DOHH2 (cell line): Measurements from ENCODE around the gene DGKE.

ENCODE experiments used
- H3F3A ChIP-seq: fragments of 200-600 bp; sonication (generic), shearing (Covaris generic); 2 replicates; pipeline ENCODE4 v1.6.0; 2016; ENCODE audit warnings: antibody characterized with exemption, mild to moderate bottlenecking; ENCODE audit not compliant: control insufficient read depth, insufficient read depth
- H3K27ac ChIP-seq: fragments of 200-600 bp; sonication (generic); 2 replicates; pipeline ENCODE4 v1.5.1; 2014; ENCODE audit warnings: low read depth, mild to moderate bottlenecking, low read length, moderate library complexity
- H3K27me3 ChIP-seq: fragments of 200-600 bp; sonication (generic); 2 replicates; pipeline ENCODE4 v1.6.1; 2014; ENCODE audit warnings: mild to moderate bottlenecking, low read length, mixed read lengths; ENCODE audit not compliant: control insufficient read depth
- H3K36me3 ChIP-seq: fragments of 200-600 bp; sonication (generic); 2 replicates; pipeline ENCODE4 v1.6.1; 2014; ENCODE audit warnings: mild to moderate bottlenecking, low read length, moderate library complexity, mixed read lengths; ENCODE audit not compliant: control insufficient read depth
- H3K4me1 ChIP-seq: fragments of 200-600 bp; sonication (generic); 2 replicates; pipeline ENCODE4 v1.6.1; 2014; ENCODE audit warnings: mild to moderate bottlenecking, low read length, mixed read lengths; ENCODE audit not compliant: control insufficient read depth
- H3K4me2 ChIP-seq: fragments of 200-600 bp; sonication (generic); 2 replicates; pipeline ENCODE4 v1.6.0; 2014; ENCODE audit warnings: mild to moderate bottlenecking, low read length, moderate library complexity
- H3K4me3 ChIP-seq: fragments of 200-600 bp; sonication (generic); 2 replicates; pipeline ENCODE4 v1.5.1; 2014; ENCODE audit warnings: mild to moderate bottlenecking, low read length, mixed read lengths
- H3K79me2 ChIP-seq: fragments of 200-600 bp; sonication (generic); 2 replicates; pipeline ENCODE4 v1.6.1; 2014; ENCODE audit warnings: mild to moderate bottlenecking, low read length, mixed read lengths; ENCODE audit not compliant: control insufficient read depth
- H3K9me2 ChIP-seq: fragments of 200-600 bp; sonication (generic); replicated peaks from 2 replicates; pipeline ENCODE4 v1.6.1; 2014; ENCODE audit warnings: mild to moderate bottlenecking, low read length, mixed read lengths; ENCODE audit not compliant: control insufficient read depth
- H3K9me3 ChIP-seq: fragments of 200-600 bp; sonication (generic); 2 replicates; pipeline ENCODE4 v1.6.1; 2014; ENCODE audit warnings: antibody characterized with exemption, low read length, mixed read lengths; ENCODE audit not compliant: control insufficient read depth, insufficient read depth
- H4K20me1 ChIP-seq: fragments of 200-600 bp; sonication (generic); 2 replicates; pipeline ENCODE4 v1.6.0; 2014; ENCODE audit warnings: low read depth, mild to moderate bottlenecking, antibody characterized with exemption, low read length, moderate library complexity; ENCODE audit not compliant: control insufficient read depth, insufficient read depth
- CTCF ChIP-seq: fragments of 200-600 bp; sonication (generic); IDR thresholded peaks from one replicate; pipeline ENCODE4 v1.5.1; 2014; ENCODE audit warnings: antibody characterized with exemption, mild to moderate bottlenecking, low read depth, low read length; ENCODE audit not compliant: poor library complexity, severe bottlenecking
- EZH2phosphoT487 ChIP-seq: fragments of 200-600 bp; sonication (generic); IDR thresholded peaks from 2 replicates; pipeline ENCODE4 v1.6.1; 2017; ENCODE audit warnings: borderline replicate concordance, mild to moderate bottlenecking, antibody characterized with exemption, low read length, moderate library complexity, mixed read lengths

DGKE gene

GRCh38 chr17:56834380-56835263 is 671 bp downstream of the DGKE start:
- H3K4me3 ChIP-seq = peak overlapping the region; percentile 90
- H3K4me1 ChIP-seq = peaks cover 51% of the 10 kb centered on the region
- H3K79me2 ChIP-seq = peaks cover 67% of the 10 kb centered on the region
- H3K4me2 ChIP-seq = peak overlapping the region; percentile 97
- H3K36me3 ChIP-seq = peaks cover 46% of the 10 kb centered on the region
- peak; percentile 49 for TF ChIP-seq CTCF
- TF ChIP-seq EZH2phosphoT487 = no peak
- H3K27ac ChIP-seq = peak overlapping the region; percentile 45
- no peaks in the 10 kb centered on the region for H3K9me3 ChIP-seq
- H3F3A ChIP-seq = peaks cover 16% of the 10 kb centered on the region
- no peaks in the 10 kb centered on the region for H3K27me3 ChIP-seq
- H3K9me2 ChIP-seq = no peaks in the 10 kb centered on the region
- H4K20me1 ChIP-seq = peaks cover 8% of the 10 kb centered on the region; the same call in 1 of the 2 replicates

- H3K4me3 ChIP-seq = peak overlapping the region; percentile 90
- no peaks in the 10 kb centered on the region for H3K9me2 ChIP-seq
- peaks cover 16% of the 10 kb centered on the region for H3F3A ChIP-seq
- peaks cover 67% of the 10 kb centered on the region for H3K79me2 ChIP-seq
- peak overlapping the region; percentile 97 for H3K4me2 ChIP-seq
- H3K36me3 ChIP-seq = peaks cover 46% of the 10 kb centered on the region
- H3K27me3 ChIP-seq = no peaks in the 10 kb centered on the region
- H3K27ac ChIP-seq = no peak overlapping the region
- no peaks in the 10 kb centered on the region for H3K9me3 ChIP-seq
- peaks cover 8% of the 10 kb centered on the region; the same call in 1 of the 2 replicates for H4K20me1 ChIP-seq
- TF ChIP-seq EZH2phosphoT487 (no peak), CTCF (no peak)
- peaks cover 51% of the 10 kb centered on the region for H3K4me1 ChIP-seq
These were observed 1.3 kb downstream of the DGKE start for GRCh38 chr17:56835264-56835585.

- H3K79me2 ChIP-seq = peaks cover 56% of the 10 kb centered on the region
- H3K4me1 ChIP-seq = peaks cover 40% of the 10 kb centered on the region
- no peaks in the 10 kb centered on the region for H3K9me2 ChIP-seq
- H3K36me3 ChIP-seq = peaks cover 48% of the 10 kb centered on the region
- no peak overlapping the region for H3K4me3 ChIP-seq
- H3K27me3 ChIP-seq = no peaks in the 10 kb centered on the region
- H4K20me1 ChIP-seq = peaks cover 8% of the 10 kb centered on the region; the same call in 1 of the 2 replicates
- TF ChIP-seq EZH2phosphoT487 = no peak
- no peak for TF ChIP-seq CTCF
- no peak overlapping the region for H3K4me2 ChIP-seq
- H3F3A ChIP-seq = peaks cover 16% of the 10 kb centered on the region
- H3K27ac ChIP-seq = no peak overlapping the region
- H3K9me3 ChIP-seq = no peaks in the 10 kb centered on the region
These were observed 4.7 kb downstream of the DGKE start for GRCh38 chr17:56838687-56839086.
